HepG2 (cell line): ENCODE data around the gene TNFSF13. TPM values are rescaled to one million over a fixed set of nuclear protein-coding genes. Genes with fewer than 3 reads are reported as not detected.

Experiments
- ETV5 ChIP-seq: IDR thresholded peaks from 2 replicates; pipeline ENCODE4 v1.6.1; 2018; ENCODE audit warnings: missing biosample characterization, missing genetic modification reagents, inconsistent platforms, borderline replicate concordance
- KDM1A ChIP-seq: IDR thresholded peaks from 2 replicates; pipeline ENCODE4 v1.6.1; 2016; ENCODE audit warnings: missing compliant biosample characterization
- NR1H2 ChIP-seq: sonication (generic); formaldehyde crosslinking; IDR thresholded peaks from 2 replicates; pipeline ENCODE4 v1.8.1; 2022; ENCODE audit warnings: low read depth, missing genetic modification reagents, borderline replicate concordance
- PPARG ChIP-seq: conservative IDR thresholded peaks from 2 replicates; pipeline ENCODE4 v1.6.1; 2016; ENCODE audit warnings: missing biosample characterization, missing genetic modification reagents
- RBFOX2 ChIP-seq: fragments of 200-400 bp; formaldehyde crosslinking; IDR thresholded peaks from 2 replicates; pipeline ENCODE4 v1.6.1; 2017; ENCODE audit warnings: low read depth, mild to moderate bottlenecking, low read length
- RELA ChIP-seq: sonication (generic); formaldehyde crosslinking; IDR thresholded peaks from 2 replicates; pipeline ENCODE4 v1.4.0; 2020; ENCODE audit warnings: missing genetic modification reagents
- SAP130 ChIP-seq: IDR thresholded peaks from 2 replicates; pipeline ENCODE4 v1.6.1; 2016; ENCODE audit warnings: low read depth
- TAF15 ChIP-seq: fragments of 200-400 bp; formaldehyde crosslinking; IDR thresholded peaks from one replicate; pipeline ENCODE4 v1.6.1; 2018; ENCODE audit warnings: mild to moderate bottlenecking, low read depth, low read length; ENCODE audit not compliant: poor library complexity, severe bottlenecking
- ZNF343 ChIP-seq: sonication (generic); formaldehyde crosslinking; IDR thresholded peaks from 2 replicates; pipeline ENCODE4 v1.4.0; 2020; ENCODE audit warnings: mild to moderate bottlenecking, missing genetic modification reagents
- ZNF44 ChIP-seq: sonication (generic); formaldehyde crosslinking; IDR thresholded peaks from 2 replicates; pipeline ENCODE4 v1.5.1; 2020; ENCODE audit warnings: mild to moderate bottlenecking, missing genetic modification reagents
- ZNF891 ChIP-seq: sonication (generic); formaldehyde crosslinking; IDR thresholded peaks from 2 replicates; pipeline ENCODE4 v1.5.0; 2020; ENCODE audit warnings: mild to moderate bottlenecking, missing genetic modification reagents
- polyA plus RNA-seq, 8 experiments: library from polyadenylated mRNA; depleted of rRNA in 3 of 8; stranded (reverse) in 7 of 8; unstranded in 1 of 8; fragments of >200 nt; fragmentation: Illumina TruSeq in 4 of 8; extraction: Trizol in 4 of 8; gene quantifications; 2 replicates each; pipeline versions ENCODE4 v1.2.1 to v1.2.3, GENCODE V29; 2011 to 2016; ENCODE audit warnings: low read depth in 4 of 8, missing spikeins in 1 of 8, mixed read lengths in 1 of 8; ENCODE audit not compliant: insufficient read depth in 1 of 8
- total RNA-seq, 5 experiments: library from RNA; depleted of rRNA; stranded (reverse); fragments of >200 nt; fragmentation: Illumina TruSeq; extraction: Trizol; gene quantifications; 2 replicates each; pipeline ENCODE4 v1.2.3, GENCODE V29; 2016; ENCODE audit warnings: low read depth in 1 of 5
- TF ChIP-seq, protein P1 (sequence below): sonication (generic); formaldehyde crosslinking; IDR thresholded peaks from 2 replicates; pipeline ENCODE4 v1.8.0; 2022; ENCODE audit warnings: missing genetic modification reagents, mild to moderate bottlenecking, inconsistent platforms, borderline replicate concordance
- TF ChIP-seq, protein P2 (sequence below): sonication (generic); formaldehyde crosslinking; IDR thresholded peaks from 2 replicates; pipeline ENCODE4 v1.9.0; 2021; ENCODE audit warnings: missing genetic modification reagents, mild to moderate bottlenecking, borderline replicate concordance
- TF ChIP-seq, protein P3 (sequence below), 2 experiments: fragments of 450-650 bp in 1 of 2; sonication (generic) in 1 of 2; formaldehyde crosslinking in 1 of 2; IDR thresholded peaks; 2 replicates each; pipeline versions ENCODE4 v1.6.1 to v1.8.0; 2016 to 2022; ENCODE audit warnings: antibody characterized with exemption in 1 of 2, mild to moderate bottlenecking in 1 of 2, missing genetic modification reagents in 1 of 2
- TF ChIP-seq, protein P4 (sequence below): sonication (generic); formaldehyde crosslinking; IDR thresholded peaks from 2 replicates; pipeline ENCODE4 v1.5.1; 2020; ENCODE audit warnings: missing genetic modification reagents, mild to moderate bottlenecking, borderline replicate concordance

TNFSF13 gene
- total and polyA plus RNA-seq, 2 of the 13 experiments (the other 11 are each of a cell fraction or from before 2014, with no cell fraction given) = 2.5 to 3.3 TPM

DNA sequence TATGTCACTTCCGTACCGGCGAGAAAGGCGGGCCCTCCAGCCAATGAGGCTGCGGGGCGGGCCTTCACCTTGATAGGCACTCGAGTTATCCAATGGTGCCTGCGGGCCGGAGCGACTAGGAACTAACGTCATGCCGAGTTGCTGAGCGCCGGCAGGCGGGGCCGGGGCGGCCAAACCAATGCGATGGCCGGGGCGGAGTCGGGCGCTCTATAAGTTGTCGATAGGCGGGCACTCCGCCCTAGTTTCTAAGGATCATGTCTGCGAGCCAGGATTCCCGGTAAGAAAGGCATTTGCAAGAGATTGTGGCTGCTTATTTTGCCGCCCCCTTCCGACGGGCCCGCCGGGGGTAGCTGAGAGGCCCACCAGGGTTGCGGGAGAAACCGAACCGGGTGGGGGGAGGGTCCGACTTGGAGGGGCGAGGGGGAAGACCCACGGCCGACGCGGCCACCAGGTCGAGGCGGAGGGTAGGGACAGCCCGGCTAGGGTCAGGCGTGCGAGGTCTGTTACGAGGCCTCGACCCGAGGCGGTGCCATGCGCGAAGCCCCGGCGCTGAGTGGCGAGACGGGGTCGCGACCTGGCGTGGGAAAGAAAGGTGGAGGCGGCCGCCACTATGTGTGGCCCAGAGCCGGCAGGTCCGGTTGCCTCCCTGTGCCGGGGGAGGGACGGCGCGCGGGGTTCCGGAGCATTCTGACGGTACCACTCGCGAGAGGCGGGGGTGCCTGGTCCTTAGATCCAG is 14.2 kb downstream of the TNFSF13 start (continued):
- TF ChIP-seq ETV5 (CRISPR knock-in tag) (no peak), TAF15 (no peak), KDM1A (CRISPR knock-in tag) (no peak), ZNF44 (CRISPR knock-in tag) (no peak), PPARG (CRISPR knock-in tag) (no peak), ZNF891 (CRISPR knock-in tag) (0 out of 2 replicates have a peak, but pooled peaks have one; percentile 60), ZNF343 (CRISPR knock-in tag) (no peak; the same call in 1 of the 2 replicates), RELA (CRISPR knock-in tag) (0 out of 2 replicates have a peak, but pooled peaks have one; percentile 45), SAP130 (CRISPR knock-in tag) (peak; percentile 48), NR1H2 (CRISPR knock-in tag) (no peak), RBFOX2 (peak; percentile 99)
- TF ChIP-seq, protein P1, sequence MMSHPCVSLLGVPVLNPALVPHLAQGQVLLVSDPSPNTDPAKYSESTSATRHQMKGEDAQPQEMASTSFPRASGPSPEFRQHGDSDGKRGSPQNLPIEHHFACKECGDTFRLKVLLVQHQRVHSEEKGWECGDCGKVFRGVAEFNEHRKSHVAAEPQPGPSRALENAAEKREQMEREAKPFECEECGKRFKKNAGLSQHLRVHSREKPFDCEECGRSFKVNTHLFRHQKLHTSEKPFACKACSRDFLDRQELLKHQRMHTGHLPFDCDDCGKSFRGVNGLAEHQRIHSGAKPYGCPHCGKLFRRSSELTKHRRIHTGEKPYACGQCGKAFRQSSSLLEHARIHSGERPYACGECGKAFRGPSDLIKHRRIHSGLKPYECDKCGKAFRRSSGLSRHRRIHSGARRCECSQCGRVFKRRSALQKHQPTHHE = peak; percentile 27; the same call in 1 of the 2 replicates
- TF ChIP-seq, protein P2, sequence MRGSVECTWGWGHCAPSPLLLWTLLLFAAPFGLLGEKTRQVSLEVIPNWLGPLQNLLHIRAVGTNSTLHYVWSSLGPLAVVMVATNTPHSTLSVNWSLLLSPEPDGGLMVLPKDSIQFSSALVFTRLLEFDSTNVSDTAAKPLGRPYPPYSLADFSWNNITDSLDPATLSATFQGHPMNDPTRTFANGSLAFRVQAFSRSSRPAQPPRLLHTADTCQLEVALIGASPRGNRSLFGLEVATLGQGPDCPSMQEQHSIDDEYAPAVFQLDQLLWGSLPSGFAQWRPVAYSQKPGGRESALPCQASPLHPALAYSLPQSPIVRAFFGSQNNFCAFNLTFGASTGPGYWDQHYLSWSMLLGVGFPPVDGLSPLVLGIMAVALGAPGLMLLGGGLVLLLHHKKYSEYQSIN (CRISPR knock-in tag) = no peak
- TF ChIP-seq, protein P3, sequence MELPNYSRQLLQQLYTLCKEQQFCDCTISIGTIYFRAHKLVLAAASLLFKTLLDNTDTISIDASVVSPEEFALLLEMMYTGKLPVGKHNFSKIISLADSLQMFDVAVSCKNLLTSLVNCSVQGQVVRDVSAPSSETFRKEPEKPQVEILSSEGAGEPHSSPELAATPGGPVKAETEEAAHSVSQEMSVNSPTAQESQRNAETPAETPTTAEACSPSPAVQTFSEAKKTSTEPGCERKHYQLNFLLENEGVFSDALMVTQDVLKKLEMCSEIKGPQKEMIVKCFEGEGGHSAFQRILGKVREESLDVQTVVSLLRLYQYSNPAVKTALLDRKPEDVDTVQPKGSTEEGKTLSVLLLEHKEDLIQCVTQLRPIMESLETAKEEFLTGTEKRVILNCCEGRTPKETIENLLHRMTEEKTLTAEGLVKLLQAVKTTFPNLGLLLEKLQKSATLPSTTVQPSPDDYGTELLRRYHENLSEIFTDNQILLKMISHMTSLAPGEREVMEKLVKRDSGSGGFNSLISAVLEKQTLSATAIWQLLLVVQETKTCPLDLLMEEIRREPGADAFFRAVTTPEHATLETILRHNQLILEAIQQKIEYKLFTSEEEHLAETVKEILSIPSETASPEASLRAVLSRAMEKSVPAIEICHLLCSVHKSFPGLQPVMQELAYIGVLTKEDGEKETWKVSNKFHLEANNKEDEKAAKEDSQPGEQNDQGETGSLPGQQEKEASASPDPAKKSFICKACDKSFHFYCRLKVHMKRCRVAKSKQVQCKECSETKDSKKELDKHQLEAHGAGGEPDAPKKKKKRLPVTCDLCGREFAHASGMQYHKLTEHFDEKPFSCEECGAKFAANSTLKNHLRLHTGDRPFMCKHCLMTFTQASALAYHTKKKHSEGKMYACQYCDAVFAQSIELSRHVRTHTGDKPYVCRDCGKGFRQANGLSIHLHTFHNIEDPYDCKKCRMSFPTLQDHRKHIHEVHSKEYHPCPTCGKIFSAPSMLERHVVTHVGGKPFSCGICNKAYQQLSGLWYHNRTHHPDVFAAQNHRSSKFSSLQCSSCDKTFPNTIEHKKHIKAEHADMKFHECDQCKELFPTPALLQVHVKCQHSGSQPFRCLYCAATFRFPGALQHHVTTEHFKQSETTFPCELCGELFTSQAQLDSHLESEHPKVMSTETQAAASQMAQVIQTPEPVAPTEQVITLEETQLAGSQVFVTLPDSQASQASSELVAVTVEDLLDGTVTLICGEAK (IDR thresholded peaks at IDR 0.05) = peak; percentile 32; the same call in 1 of the 2 replicates
- TF ChIP-seq, protein P3 (CRISPR knock-in tag; IDR thresholded peaks at IDR 0.05) = peak; percentile 70
- TF ChIP-seq, protein P4, sequence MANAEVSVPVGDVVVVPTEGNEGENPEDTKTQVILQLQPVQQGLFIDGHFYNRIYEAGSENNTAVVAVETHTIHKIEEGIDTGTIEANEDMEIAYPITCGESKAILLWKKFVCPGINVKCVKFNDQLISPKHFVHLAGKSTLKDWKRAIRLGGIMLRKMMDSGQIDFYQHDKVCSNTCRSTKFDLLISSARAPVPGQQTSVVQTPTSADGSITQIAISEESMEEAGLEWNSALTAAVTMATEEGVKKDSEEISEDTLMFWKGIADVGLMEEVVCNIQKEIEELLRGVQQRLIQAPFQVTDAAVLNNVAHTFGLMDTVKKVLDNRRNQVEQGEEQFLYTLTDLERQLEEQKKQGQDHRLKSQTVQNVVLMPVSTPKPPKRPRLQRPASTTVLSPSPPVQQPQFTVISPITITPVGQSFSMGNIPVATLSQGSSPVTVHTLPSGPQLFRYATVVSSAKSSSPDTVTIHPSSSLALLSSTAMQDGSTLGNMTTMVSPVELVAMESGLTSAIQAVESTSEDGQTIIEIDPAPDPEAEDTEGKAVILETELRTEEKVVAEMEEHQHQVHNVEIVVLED (CRISPR knock-in tag) = 0 out of 2 replicates have a peak, but pooled peaks have one; percentile 70
